ENCODE data around the gene ENPP1.

The ENPP1 gene

GRCh38 chr6:131807644-131808459 is at the start of gene ENPP1:
Gene ENPP1 (plus strand): TSS chr6:131808020. CDS start chr6:131808036, 16 bp downstream.
- peak; percentile 88 for DNase-seq

- peak; percentile 54 for DNase-seq
Observed at GRCh38 chr6:131758920-131759319, 48.9 kb upstream of the ENPP1 start.

- DNase-seq = no peak
Observed at GRCh38 chr6:131761060-131761761, 46.6 kb upstream of the ENPP1 start.

- DNase-seq = no peak
Observed at GRCh38 chr6:131761762-131762067, 46.1 kb upstream of the ENPP1 start.

GRCh38 chr6:131762984-131763383 is 44.8 kb upstream of the ENPP1 start:
- no peak for DNase-seq

- DNase-seq = no peak
Observed at GRCh38 chr6:131763749-131764148, 44.1 kb upstream of the ENPP1 start.

GRCh38 chr6:131764350-131764749 is 43.5 kb upstream of the ENPP1 start:
- DNase-seq = no peak

GRCh38 chr6:131765081-131765803 is 42.6 kb upstream of the ENPP1 start:
- peak; percentile 79 for DNase-seq

GRCh38 chr6:131765804-131766135 is 42.0 kb upstream of the ENPP1 start:
- no peak for DNase-seq

- DNase-seq = no peak
Observed at GRCh38 chr6:131766631-131767030, 41.2 kb upstream of the ENPP1 start.

- no peak for DNase-seq
Observed at GRCh38 chr6:131768964-131769363, 38.9 kb upstream of the ENPP1 start.

GRCh38 chr6:131769385-131770141 is 38.3 kb upstream of the ENPP1 start:
- DNase-seq = no peak

- DNase-seq = no peak
Observed at GRCh38 chr6:131770776-131771175, 37.0 kb upstream of the ENPP1 start.

GRCh38 chr6:131773284-131773950 is 34.4 kb upstream of the ENPP1 start:
- DNase-seq = no peak

- no peak for DNase-seq
Observed at GRCh38 chr6:131775886-131776285, 31.9 kb upstream of the ENPP1 start.

- no peak for DNase-seq
Observed at GRCh38 chr6:131776985-131777384, 30.8 kb upstream of the ENPP1 start.

- DNase-seq = peak; percentile 48
Observed at GRCh38 chr6:131778169-131778568, 29.7 kb upstream of the ENPP1 start.

- peak; percentile 48 for DNase-seq
Observed at GRCh38 chr6:131779304-131779703, 28.5 kb upstream of the ENPP1 start.

GRCh38 chr6:131780600-131780999 is 27.2 kb upstream of the ENPP1 start:
- DNase-seq = no peak

GRCh38 chr6:131781687-131782086 is 26.1 kb upstream of the ENPP1 start:
- no peak for DNase-seq

- no peak for DNase-seq
Observed at GRCh38 chr6:131782764-131783163, 25.1 kb upstream of the ENPP1 start.

GRCh38 chr6:131784561-131784960 is 23.3 kb upstream of the ENPP1 start:
- peak; percentile 57 for DNase-seq

- no peak for DNase-seq
Observed at GRCh38 chr6:131787079-131787478, 20.7 kb upstream of the ENPP1 start.
